ENCODE measurements around the gene ADCY7. TPM values are rescaled to one million over a fixed set of nuclear protein-coding genes. Genes with fewer than 3 reads are reported as not detected.

The ADCY7 gene
- 21.2 TPM for total RNA-seq

GRCh38 chr16:50266337-50267091, at the start of gene ADCY7:
Gene ADCY7 (plus strand): TSS chr16:50266551. CDS start chr16:50288180, 21,629 bp downstream.

Small RNA genes lying within 50 kb of the gene (small RNA-seq; reads per million reads assigned to genes)
- gene MIR6771 (ENCODE audit: low replicate concordance): not detected

Other genes with a start within 250 kb of the ADCY7 start
- gene CNEP1R1, start 241.3 kb upstream of the ADCY7 start, total RNA-seq: 27.1 TPM
- gene HEATR3, start 200.6 kb upstream of the ADCY7 start, total RNA-seq: 25.6 TPM
- 12.1 TPM for gene TENT4B, start 113.2 kb upstream of the ADCY7 start, total RNA-seq
- gene BRD7, start 102.4 kb downstream of the ADCY7 start, total RNA-seq: 33.3 TPM